GM18909 (cell line): Measurements from ENCODE around the gene STMP1.
"Not testable (repeated sequence)": the region's sequence is repeated elsewhere in the genome, so short reads cannot be mapped to it uniquely, and the experiment has no call there.

ENCODE experiments used
- ATAC-seq: cut with Tn5 transposase; IDR thresholded peaks from one replicate; pipeline ENCODE4 v1.9.1; 2021; ENCODE audit warnings: mild to moderate bottlenecking; ENCODE audit not compliant: unreplicated experiment, poor library complexity

STMP1 gene

GRCh38 chr7:135662373-135663114, at the start of gene STMP1:
Gene STMP1 (plus strand): TSS chr7:135662514.
- ATAC-seq = peak; percentile 97

DNA sequence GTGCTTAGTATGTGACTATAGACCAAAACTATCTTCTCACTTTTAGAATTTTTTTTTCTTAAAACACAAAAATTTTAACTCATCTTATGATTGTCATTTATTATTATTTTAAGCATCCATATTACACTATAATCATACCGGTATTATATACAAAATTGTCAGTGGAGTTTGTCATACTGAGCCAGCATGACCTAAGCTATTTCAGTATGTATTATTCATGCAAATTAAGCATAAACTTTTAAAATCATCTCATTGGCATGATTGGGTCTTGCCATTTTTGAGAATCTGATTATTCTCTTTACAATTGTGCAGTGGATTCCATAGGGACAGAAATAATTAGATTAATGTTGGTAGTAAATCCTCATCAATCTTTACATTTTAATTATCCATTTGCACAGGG, 46.2 kb upstream of the STMP1 start:
- ATAC-seq = no peak

- ATAC-seq = no peak
These were observed 44.5 kb upstream of the STMP1 start for GRCh38 chr7:135617781-135618180.

- ATAC-seq = no peak
These were observed 43.8 kb upstream of the STMP1 start for GRCh38 chr7:135618510-135618909.

DNA sequence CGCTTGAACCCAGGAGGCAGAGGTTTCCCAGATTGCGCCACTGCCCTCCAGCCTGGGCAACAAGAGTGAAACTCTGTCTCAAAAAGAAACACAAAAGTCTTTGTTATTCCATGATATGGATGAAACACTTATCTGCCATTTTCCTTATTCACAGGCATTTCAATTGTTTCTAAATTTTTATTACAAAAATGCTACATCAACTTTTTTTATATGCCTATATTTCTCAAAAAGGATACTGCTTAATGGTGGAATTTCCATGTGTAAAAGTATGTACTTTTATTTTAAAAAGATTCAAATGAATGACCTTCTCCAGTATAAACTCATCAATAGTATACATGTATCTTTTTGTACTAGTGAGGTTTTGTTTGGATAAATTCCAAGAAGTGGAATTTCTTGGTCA, 41.9 kb upstream of the STMP1 start:
- no peak for ATAC-seq

GRCh38 chr7:135620980-135621850, 41.1 kb upstream of the STMP1 start:
- ATAC-seq = no peak

- no peak for ATAC-seq
These were observed 28.0 kb upstream of the STMP1 start for GRCh38 chr7:135634191-135634878.

- ATAC-seq = not testable (repeated sequence)
These were observed 22.6 kb upstream of the STMP1 start for GRCh38 chr7:135639690-135640089.

DNA sequence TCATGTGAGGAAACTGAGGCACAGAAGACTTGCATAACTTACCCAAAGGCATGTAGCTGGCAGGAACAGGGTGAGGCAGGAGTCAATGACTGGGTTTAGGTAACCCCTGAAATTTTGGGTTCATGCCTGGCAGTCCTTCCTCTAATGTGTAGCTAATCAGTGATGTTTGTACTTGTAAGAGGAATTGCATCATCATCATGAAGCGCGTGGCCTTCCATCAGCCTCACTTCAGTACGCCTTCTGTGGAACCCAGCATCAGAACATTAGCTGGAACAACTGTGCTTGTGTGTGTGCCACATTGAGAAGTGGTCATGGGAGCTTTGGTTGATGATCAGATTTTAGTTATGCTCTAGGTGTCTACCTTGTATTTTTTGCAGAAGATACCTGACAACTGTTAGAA, 18.2 kb upstream of the STMP1 start:
- no peak for ATAC-seq

GRCh38 chr7:135644729-135645128, 17.6 kb upstream of the STMP1 start:
- no peak for ATAC-seq

- no peak for ATAC-seq
These were observed 16.9 kb upstream of the STMP1 start for GRCh38 chr7:135645296-135645904.

GRCh38 chr7:135647755-135648154, 14.6 kb upstream of the STMP1 start:
- ATAC-seq = no peak

GRCh38 chr7:135648235-135648634, 14.1 kb upstream of the STMP1 start:
- no peak for ATAC-seq

- ATAC-seq = no peak
These were observed 11.3 kb upstream of the STMP1 start for GRCh38 chr7:135650831-135651573.

DNA sequence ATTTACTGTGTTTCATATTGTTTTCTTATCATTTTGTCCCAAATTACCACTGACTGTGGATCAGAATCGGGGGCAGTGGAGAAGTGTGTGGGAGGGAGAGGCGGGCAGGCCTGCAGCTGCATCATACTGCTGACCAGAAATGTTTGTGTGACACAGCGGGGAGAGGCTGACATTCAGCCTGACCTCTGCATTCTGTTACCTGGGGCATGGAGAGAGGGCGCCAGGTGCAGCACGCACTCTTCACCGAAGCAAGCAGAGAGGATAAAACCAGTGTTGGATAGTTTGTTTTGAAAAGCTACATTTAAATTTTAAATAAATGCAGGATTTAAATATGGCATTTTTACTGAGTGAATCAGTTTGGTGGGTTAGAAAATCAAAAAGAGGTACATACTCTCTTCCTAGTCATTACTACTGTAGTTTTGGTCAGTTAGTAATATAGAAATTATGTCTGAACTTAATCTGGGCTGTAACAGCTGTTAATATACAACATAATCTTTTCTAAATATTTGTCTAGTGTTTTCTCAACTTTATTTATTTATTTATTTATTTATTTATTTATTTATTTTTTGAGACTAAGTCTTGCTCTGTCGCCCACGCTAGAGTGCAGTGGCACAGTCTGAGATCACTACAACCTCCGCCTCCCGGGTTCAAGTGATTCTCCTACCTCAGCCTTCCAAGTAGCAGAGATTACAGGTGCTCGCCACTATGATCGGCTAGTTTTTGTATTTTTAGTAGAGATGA, 8.8 kb upstream of the STMP1 start:
- ATAC-seq = no peak

DNA sequence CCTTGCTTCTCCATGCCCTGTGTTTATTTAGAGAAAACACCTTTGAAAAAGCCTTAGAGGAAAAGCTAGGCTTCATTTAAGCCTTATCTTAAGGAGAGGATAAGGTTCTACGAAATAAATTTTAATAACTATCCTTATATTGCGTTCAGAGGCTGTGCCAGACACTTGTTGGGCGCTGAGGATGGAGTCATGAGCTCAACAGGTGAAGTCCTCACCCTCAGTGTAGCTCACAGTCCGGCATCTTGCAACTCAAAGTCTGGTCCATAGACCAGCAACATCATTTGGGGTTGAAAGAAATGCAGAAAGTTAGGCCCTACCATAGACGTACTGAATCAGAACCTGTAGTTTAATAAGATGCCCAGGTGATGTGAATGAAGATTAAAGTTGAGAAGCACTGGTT, 3.8 kb upstream of the STMP1 start:
- no peak for ATAC-seq

GRCh38 chr7:135659159-135659846, 3.0 kb upstream of the STMP1 start:
- no peak for ATAC-seq

GRCh38 chr7:135661311-135662122, 797 bp upstream of the STMP1 start:
- ATAC-seq = no peak
